NT2/D1 (cell line): ENCODE data around the gene ARL4A.
"Not testable (repeated sequence)": the region's sequence is repeated elsewhere in the genome, so short reads cannot be mapped to it uniquely, and the experiment has no call there.

ENCODE experiments used
- SUZ12 ChIP-seq: IDR thresholded peaks from 2 replicates; pipeline ENCODE4 v1.6.1; 2011; ENCODE audit not compliant: insufficient read length, insufficient read depth; ENCODE audit errors: extremely low read depth
- ZNF274 ChIP-seq: IDR thresholded peaks from 2 replicates; pipeline ENCODE4 v1.6.1; 2011; ENCODE audit warnings: mild to moderate bottlenecking, low read depth, low read length

DNA sequence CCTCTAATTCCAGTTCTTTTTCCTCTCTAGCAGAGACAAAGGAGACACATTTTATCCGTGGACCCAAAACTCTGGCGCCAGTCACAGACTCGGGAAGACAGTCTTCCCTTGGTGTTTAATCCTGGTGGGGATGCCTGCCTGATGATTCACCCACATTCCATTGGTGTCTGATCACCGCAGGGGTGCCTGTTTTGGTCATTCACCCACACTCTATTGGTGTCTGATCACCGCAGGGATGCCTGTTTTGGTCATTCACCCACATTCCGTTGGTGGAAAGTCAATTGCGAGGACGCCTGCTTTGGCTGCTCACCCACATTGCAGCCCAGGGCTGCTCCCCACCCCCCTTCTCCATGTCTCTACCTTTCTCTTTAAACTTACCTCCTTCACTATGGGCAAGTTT, 27.0 kb upstream of the ARL4A start:
- not testable (repeated sequence) for TF ChIP-seq ZNF274, SUZ12
